WTC11 (cell line): ENCODE measurements around the gene STK39.

ENCODE experiments used
- SOX15 ChIP-seq: fragments of 250-450 bp; sonication (Bioruptor Pico); IDR thresholded peaks from 2 replicates; pipeline ENCODE4 v1.9.0; 2021; ENCODE audit warnings: mild to moderate bottlenecking
- ZNF263 ChIP-seq: sonication (generic); formaldehyde crosslinking; IDR thresholded peaks from 2 replicates; pipeline ENCODE4 v1.8.1; 2022; ENCODE audit warnings: low read depth, mild to moderate bottlenecking, moderate library complexity, missing genetic modification reagents
- TF ChIP-seq, protein P1 (sequence below): sonication (generic); formaldehyde crosslinking; IDR thresholded peaks from 2 replicates; pipeline ENCODE4 v1.8.0; 2023; ENCODE audit warnings: missing genetic modification reagents
- TF ChIP-seq, protein P2 (sequence below): fragments of 200-600 bp; IDR thresholded peaks from 2 replicates; pipeline ENCODE4 v1.8.0; 2022; ENCODE audit warnings: antibody characterized with exemption

DNA sequence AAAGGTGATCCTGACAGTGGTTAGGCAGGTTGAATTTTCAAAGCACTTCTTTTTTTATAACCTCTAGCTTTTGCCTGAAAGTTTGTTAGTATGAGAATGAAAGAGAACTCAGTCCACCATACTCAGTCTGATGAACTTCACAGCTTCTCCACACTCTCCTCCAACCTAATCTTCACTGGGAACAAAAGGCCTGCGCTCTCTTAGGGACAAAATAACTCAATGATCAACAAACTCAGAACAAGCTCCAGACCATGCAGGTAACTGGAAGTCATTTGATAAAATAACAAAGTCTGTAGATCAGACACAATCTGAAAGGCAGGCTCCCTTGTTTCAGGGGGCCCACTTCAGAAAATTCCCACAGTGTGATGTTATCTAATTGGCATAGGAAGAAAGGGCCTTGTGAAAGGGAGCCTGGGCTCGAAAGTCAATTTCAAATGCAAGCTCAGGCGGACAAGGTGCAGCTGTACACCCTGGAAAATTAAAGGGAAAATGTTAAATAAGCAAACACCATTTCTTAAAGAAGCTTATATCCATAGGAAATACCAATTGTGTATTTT, 142.2 kb downstream of the STK39 start:
- TF ChIP-seq ZNF263 (no peak), SOX15 (no peak)
- TF ChIP-seq, protein P1, sequence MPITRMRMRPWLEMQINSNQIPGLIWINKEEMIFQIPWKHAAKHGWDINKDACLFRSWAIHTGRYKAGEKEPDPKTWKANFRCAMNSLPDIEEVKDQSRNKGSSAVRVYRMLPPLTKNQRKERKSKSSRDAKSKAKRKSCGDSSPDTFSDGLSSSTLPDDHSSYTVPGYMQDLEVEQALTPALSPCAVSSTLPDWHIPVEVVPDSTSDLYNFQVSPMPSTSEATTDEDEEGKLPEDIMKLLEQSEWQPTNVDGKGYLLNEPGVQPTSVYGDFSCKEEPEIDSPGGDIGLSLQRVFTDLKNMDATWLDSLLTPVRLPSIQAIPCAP, result no peak
- TF ChIP-seq, protein P2, sequence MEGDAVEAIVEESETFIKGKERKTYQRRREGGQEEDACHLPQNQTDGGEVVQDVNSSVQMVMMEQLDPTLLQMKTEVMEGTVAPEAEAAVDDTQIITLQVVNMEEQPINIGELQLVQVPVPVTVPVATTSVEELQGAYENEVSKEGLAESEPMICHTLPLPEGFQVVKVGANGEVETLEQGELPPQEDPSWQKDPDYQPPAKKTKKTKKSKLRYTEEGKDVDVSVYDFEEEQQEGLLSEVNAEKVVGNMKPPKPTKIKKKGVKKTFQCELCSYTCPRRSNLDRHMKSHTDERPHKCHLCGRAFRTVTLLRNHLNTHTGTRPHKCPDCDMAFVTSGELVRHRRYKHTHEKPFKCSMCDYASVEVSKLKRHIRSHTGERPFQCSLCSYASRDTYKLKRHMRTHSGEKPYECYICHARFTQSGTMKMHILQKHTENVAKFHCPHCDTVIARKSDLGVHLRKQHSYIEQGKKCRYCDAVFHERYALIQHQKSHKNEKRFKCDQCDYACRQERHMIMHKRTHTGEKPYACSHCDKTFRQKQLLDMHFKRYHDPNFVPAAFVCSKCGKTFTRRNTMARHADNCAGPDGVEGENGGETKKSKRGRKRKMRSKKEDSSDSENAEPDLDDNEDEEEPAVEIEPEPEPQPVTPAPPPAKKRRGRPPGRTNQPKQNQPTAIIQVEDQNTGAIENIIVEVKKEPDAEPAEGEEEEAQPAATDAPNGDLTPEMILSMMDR, result no peak
